HAP-1 (cell line): Measurements from ENCODE around the gene SPOCK1.

Experiments used
- DNase-seq, 2 experiments: peaks; one replicate each; pipeline ENCODE4 v3.0.0-alpha.2; 2016 to 2020; ENCODE audit warnings: low spot score in 2 of 2
- H3K27me3 ChIP-seq: fragments of 250-450 bp; sonication (Bioruptor Pico); 2 replicates; pipeline ENCODE4 v1.5.1; 2020; ENCODE audit warnings: low read depth, mild to moderate bottlenecking, moderate library complexity
- H3K36me3 ChIP-seq: fragments of 250-450 bp; sonication (Bioruptor Pico); replicated peaks from 2 replicates; pipeline ENCODE4 v1.5.1; 2020; ENCODE audit warnings: mild to moderate bottlenecking
- H3K4me1 ChIP-seq: fragments of 250-450 bp; sonication (Bioruptor Pico); 2 replicates; pipeline ENCODE4 v1.5.1; 2020; ENCODE audit warnings: mild to moderate bottlenecking
- H3K4me3 ChIP-seq: fragments of 250-450 bp; sonication (Bioruptor Pico); 2 replicates; pipeline ENCODE4 v1.5.1; 2020; ENCODE audit warnings: mild to moderate bottlenecking, moderate library complexity
- H3K9me3 ChIP-seq: fragments of 250-450 bp; sonication (Bioruptor Pico); 2 replicates; pipeline ENCODE4 v1.5.1; 2020; ENCODE audit warnings: mild to moderate bottlenecking, moderate library complexity
- in situ Hi-C: fragments of 300-500 bp; cut with MboI; formaldehyde crosslinking; loops from 3 replicates; pipeline ENCODE4 v1.14.3; 2020; ENCODE audit warnings: low sequenced_read_pairs, inconsistent platforms, mixed read lengths

The SPOCK1 gene

GRCh38 chr5:137203011-137203632, 296.0 kb downstream of the SPOCK1 start:
- Histone ChIP-seq H3K36me3 (no peaks in the 10 kb centered on the region), H3K4me1 (no peaks in the 10 kb centered on the region), H3K9me3 (no peaks in the 10 kb centered on the region), H3K27me3 (peaks cover 3% of the 10 kb centered on the region; the same call in 1 of the 2 replicates), H3K4me3 (no peak overlapping the region)
- DNase-seq, result no peak
- in situ Hi-C loops, result no loop called here

- Histone ChIP-seq H3K27me3 (peaks cover 8% of the 10 kb centered on the region), H3K4me1 (no peaks in the 10 kb centered on the region), H3K4me3 (no peak overlapping the region), H3K36me3 (no peaks in the 10 kb centered on the region), H3K9me3 (no peaks in the 10 kb centered on the region)
- in situ Hi-C loops, result no loop called here
- DNase-seq, result no peak
Observed at GRCh38 chr5:137201876-137202275, 297.2 kb downstream of the SPOCK1 start.

GRCh38 chr5:137200906-137201700, 298.0 kb downstream of the SPOCK1 start:
- DNase-seq, result no peak
- Histone ChIP-seq H3K4me3 (no peak overlapping the region), H3K27me3 (peaks cover 8% of the 10 kb centered on the region), H3K9me3 (no peaks in the 10 kb centered on the region), H3K4me1 (no peaks in the 10 kb centered on the region), H3K36me3 (no peaks in the 10 kb centered on the region)
- in situ Hi-C loops, result no loop called here

GRCh38 chr5:137199966-137200365, 299.2 kb downstream of the SPOCK1 start:
- Histone ChIP-seq H3K4me1 (no peaks in the 10 kb centered on the region), H3K4me3 (no peak overlapping the region), H3K9me3 (no peaks in the 10 kb centered on the region), H3K36me3 (no peaks in the 10 kb centered on the region), H3K27me3 (peaks cover 8% of the 10 kb centered on the region)
- no peak for DNase-seq
- in situ Hi-C loops, result no loop called here

- in situ Hi-C loops, result no loop called here
- Histone ChIP-seq H3K27me3 (peaks cover 8% of the 10 kb centered on the region), H3K4me3 (no peak overlapping the region), H3K9me3 (no peaks in the 10 kb centered on the region), H3K36me3 (no peaks in the 10 kb centered on the region), H3K4me1 (no peaks in the 10 kb centered on the region)
- DNase-seq, result no peak
Observed at GRCh38 chr5:137199201-137199600, 299.9 kb downstream of the SPOCK1 start.

GRCh38 chr5:137195483-137195882, 303.6 kb downstream of the SPOCK1 start:
- H3K27me3 ChIP-seq, result peaks cover 8% of the 10 kb centered on the region
- H3K9me3 ChIP-seq, result no peaks in the 10 kb centered on the region
- no peak for DNase-seq
- no peaks in the 10 kb centered on the region for H3K4me1 ChIP-seq
- in situ Hi-C loops, result no loop called here
- no peak overlapping the region for H3K4me3 ChIP-seq
- no peaks in the 10 kb centered on the region for H3K36me3 ChIP-seq

- H3K4me1 ChIP-seq, result no peaks in the 10 kb centered on the region
- H3K9me3 ChIP-seq, result no peaks in the 10 kb centered on the region
- no peak for DNase-seq
- no peaks in the 10 kb centered on the region for H3K36me3 ChIP-seq
- H3K4me3 ChIP-seq, result no peak overlapping the region
- in situ Hi-C loops, result no loop called here
- H3K27me3 ChIP-seq, result peaks cover 8% of the 10 kb centered on the region
Observed at GRCh38 chr5:137194300-137194699, 304.8 kb downstream of the SPOCK1 start.

- no peaks in the 10 kb centered on the region for H3K27me3 ChIP-seq
- no peaks in the 10 kb centered on the region for H3K36me3 ChIP-seq
- no peak for DNase-seq
- H3K4me3 ChIP-seq, result no peak overlapping the region
- no peaks in the 10 kb centered on the region for H3K9me3 ChIP-seq
- in situ Hi-C loops, result no loop called here
- H3K4me1 ChIP-seq, result no peaks in the 10 kb centered on the region
Observed at GRCh38 chr5:137192293-137192743, 306.8 kb downstream of the SPOCK1 start.

GRCh38 chr5:137191179-137191578, 307.9 kb downstream of the SPOCK1 start:
- no peaks in the 10 kb centered on the region for H3K9me3 ChIP-seq
- no peaks in the 10 kb centered on the region for H3K27me3 ChIP-seq
- H3K4me1 ChIP-seq, result no peaks in the 10 kb centered on the region
- in situ Hi-C loops, result no loop called here
- H3K36me3 ChIP-seq, result no peaks in the 10 kb centered on the region
- DNase-seq, result no peak
- H3K4me3 ChIP-seq, result no peak overlapping the region

- Histone ChIP-seq H3K9me3 (no peaks in the 10 kb centered on the region), H3K36me3 (no peaks in the 10 kb centered on the region), H3K4me3 (no peak overlapping the region), H3K27me3 (no peaks in the 10 kb centered on the region), H3K4me1 (no peaks in the 10 kb centered on the region)
- DNase-seq, result no peak
- in situ Hi-C loops, result no loop called here
Observed at GRCh38 chr5:137190441-137190840, 308.7 kb downstream of the SPOCK1 start.

- no peak overlapping the region for H3K4me3 ChIP-seq
- H3K4me1 ChIP-seq, result no peaks in the 10 kb centered on the region
- H3K27me3 ChIP-seq, result no peaks in the 10 kb centered on the region
- H3K9me3 ChIP-seq, result no peaks in the 10 kb centered on the region
- in situ Hi-C loops, result no loop called here
- no peak for DNase-seq
- H3K36me3 ChIP-seq, result no peaks in the 10 kb centered on the region
Observed at GRCh38 chr5:137190031-137190430, 309.1 kb downstream of the SPOCK1 start.

GRCh38 chr5:137188566-137188965, 310.6 kb downstream of the SPOCK1 start:
- no peak for DNase-seq
- Histone ChIP-seq H3K36me3 (no peaks in the 10 kb centered on the region), H3K4me3 (no peak overlapping the region), H3K27me3 (no peaks in the 10 kb centered on the region), H3K9me3 (no peaks in the 10 kb centered on the region), H3K4me1 (no peaks in the 10 kb centered on the region)
- in situ Hi-C loops, result no loop called here

- no peaks in the 10 kb centered on the region for H3K4me1 ChIP-seq
- H3K9me3 ChIP-seq, result no peaks in the 10 kb centered on the region
- no peak for DNase-seq
- in situ Hi-C loops, result no loop called here
- H3K36me3 ChIP-seq, result no peaks in the 10 kb centered on the region
- 0 out of 2 replicates have a peak, but pooled peaks cover 2% of the 10 kb centered on the region for H3K27me3 ChIP-seq
- H3K4me3 ChIP-seq, result no peak overlapping the region
Observed at GRCh38 chr5:137186759-137187461, 312.2 kb downstream of the SPOCK1 start.

- DNase-seq, result no peak
- in situ Hi-C loops, result no loop called here
- no peaks in the 10 kb centered on the region for H3K9me3 ChIP-seq
- no peaks in the 10 kb centered on the region for H3K4me1 ChIP-seq
- no peak overlapping the region for H3K4me3 ChIP-seq
- H3K36me3 ChIP-seq, result no peaks in the 10 kb centered on the region
- 0 out of 2 replicates have a peak, but pooled peaks cover 2% of the 10 kb centered on the region for H3K27me3 ChIP-seq
Observed at GRCh38 chr5:137185193-137185592, 313.9 kb downstream of the SPOCK1 start.
